Measurements from ENCODE around the gene U2AF1L4.
"Not testable (repeated sequence)": the region's sequence is repeated elsewhere in the genome, so short reads cannot be mapped to it uniquely, and the experiment has no call there.

The U2AF1L4 gene

GRCh38 chr19:35739275-35740107 is 5.7 kb downstream of the U2AF1L4 start:
- no peak for DNase-seq

- no peak for DNase-seq
These were observed 6.4 kb downstream of the U2AF1L4 start for GRCh38 chr19:35738887-35739229.

- no peak for DNase-seq
These were observed 7.0 kb downstream of the U2AF1L4 start for GRCh38 chr19:35738021-35738886.

- DNase-seq, result no peak
These were observed 8.0 kb downstream of the U2AF1L4 start for GRCh38 chr19:35736913-35737886.

GRCh38 chr19:35734889-35735288 is 10.3 kb downstream of the U2AF1L4 start:
- DNase-seq, result no peak

GRCh38 chr19:35734273-35734672 is 10.9 kb downstream of the U2AF1L4 start:
- no peak for DNase-seq

- DNase-seq, result no peak
These were observed 11.8 kb downstream of the U2AF1L4 start for GRCh38 chr19:35733180-35734125.

GRCh38 chr19:35732540-35733179 is 12.6 kb downstream of the U2AF1L4 start:
- DNase-seq, result no peak

- DNase-seq, result no peak
These were observed 13.3 kb downstream of the U2AF1L4 start for GRCh38 chr19:35731779-35732405.

GRCh38 chr19:35731353-35731752 is 13.9 kb downstream of the U2AF1L4 start:
- DNase-seq, result no peak

GRCh38 chr19:35730326-35730725 is 14.9 kb downstream of the U2AF1L4 start:
- DNase-seq, result no peak

- no peak for DNase-seq
These were observed 15.5 kb downstream of the U2AF1L4 start for GRCh38 chr19:35729763-35730162.

GRCh38 chr19:35729021-35729420 is 16.2 kb downstream of the U2AF1L4 start:
- no peak for DNase-seq

GRCh38 chr19:35727956-35728706 is 17.1 kb downstream of the U2AF1L4 start:
- DNase-seq, result no peak

GRCh38 chr19:35727053-35727955 is 17.9 kb downstream of the U2AF1L4 start:
- no peak for DNase-seq

- no peak for DNase-seq
These were observed 19.9 kb downstream of the U2AF1L4 start for GRCh38 chr19:35725216-35725861.

- DNase-seq, result no peak
These were observed 20.7 kb downstream of the U2AF1L4 start for GRCh38 chr19:35724560-35724959.

GRCh38 chr19:35724132-35724531 is 21.1 kb downstream of the U2AF1L4 start:
- DNase-seq, result not testable (repeated sequence)

All from DMS79 (cell line).